ENCODE results near the gene NAT14. TPM values are rescaled to one million over a fixed set of nuclear protein-coding genes. Genes with fewer than 3 reads are reported as not detected.

The NAT14 gene
- total and polyA plus RNA-seq, 2 of the 8 experiments (the other 6 are each of a cell fraction or from before 2014, with no cell fraction given), result 47.1 to 71.2 TPM

GRCh38 chr19:55536366-55536765, 51.4 kb downstream of the NAT14 start:
- peaks cover 0 to 17% (median 5%) of the 10 kb centered on the region in 4 experiments; a peak in 4 of 7 replicates for H3K4me1 ChIP-seq (replicated peaks in 1 of 4; ENCODE audit: control insufficient read depth in 3 of 4, insufficient read depth in 4 of 4, low read length in 3 of 4)
- WGBS, 2 experiments (ENCODE audit: extremely low coverage in 1 of 2, insufficient coverage in 1 of 2, insufficient read length in 1 of 2, insufficient replicate concordance in 2 of 2, low coverage in 1 of 2, low lambda C conversion rate in 2 of 2, missing lambda C conversion rate in 1 of 2), result 96% methylated on average over 6 of the region's 11 CpGs; no CpG with 5 or more reads in 1 of the 2 experiments
- no peak overlapping the region for H2BK12ac ChIP-seq (ENCODE audit: low read depth, low read length)
- H3K9me3 ChIP-seq (ENCODE audit: insufficient read depth in 2 of 2, low read depth in 1 of 2, low read length in 1 of 2), result no peaks in the 10 kb centered on the region
- H3K4me2 ChIP-seq (ENCODE audit: insufficient read depth in 1 of 2, low read depth in 2 of 2, low read length in 2 of 2), result peak overlapping the region; percentile 39 to 76; a peak in 3 of 4 replicates
- H2BK20ac ChIP-seq (ENCODE audit: low read length), result no peak overlapping the region
- peaks cover 2% of the 10 kb centered on the region; the same call in 1 of the 2 replicates for H3K23me2 ChIP-seq (ENCODE audit: low read depth, low read length)
- H3K4ac ChIP-seq (replicated peaks; ENCODE audit: insufficient read length, low read depth, low read length), result no peak overlapping the region
- H3K18ac ChIP-seq (ENCODE audit: extremely low read depth, low read length), result no peak overlapping the region
- CTCF ChIA-PET (ENCODE audit: partially characterized antibody), result interaction anchor here (0.9 to 1.2 kb wide), 3 partner anchors 13 to 24 kb away, joined by 3 to 6 read pairs (median 3); no protein-coding TSS in a partner anchor
- H3K9ac ChIP-seq (replicated peaks in 1 of 4; ENCODE audit: extremely low read depth in 1 of 4, low read depth in 3 of 4, low read length in 3 of 4), result no peak overlapping the region
- H4K91ac ChIP-seq (replicated peaks; ENCODE audit: insufficient read length, low read length), result no peak overlapping the region
- no peak overlapping the region for H3K27ac ChIP-seq (ENCODE audit: low read depth, low read length)
- H2BK120ac ChIP-seq (replicated peaks; ENCODE audit: low read depth, low read length), result no peak overlapping the region
- POLR2A ChIA-PET (ENCODE audit: partially characterized antibody), result interaction anchor here (1.5 to 1.7 kb wide), 3 partner anchors 11 to 65 kb away, joined by 3 to 6 read pairs (median 4); no protein-coding TSS in a partner anchor
- no peak overlapping the region for H2AK5ac ChIP-seq (ENCODE audit: low read depth, low read length)
- H3K36me3 ChIP-seq (ENCODE audit: control insufficient read depth in 2 of 4, insufficient read depth in 4 of 4, low read length in 3 of 4), result no peaks in the 10 kb centered on the region; a peak in 1 of 8 replicates
- H4K5ac ChIP-seq (ENCODE audit: insufficient read length, low read depth, low read length), result no peak overlapping the region
- no peak for DNase-seq (ENCODE audit: low read depth in 1 of 2, low spot score in 2 of 2)
- H4K20me1 ChIP-seq (replicated peaks in 1 of 2; ENCODE audit: control insufficient read depth in 1 of 2, insufficient read depth in 2 of 2, low read length in 2 of 2), result peaks cover 0 to 1% of the 10 kb centered on the region in 2 experiments
- H3K4me3 ChIP-seq (ENCODE audit: extremely low read depth in 1 of 4, insufficient read depth in 2 of 4, low read depth in 3 of 4, low read length in 4 of 4), result no peak overlapping the region; a peak in 1 of 8 replicates
- H2BK15ac ChIP-seq (ENCODE audit: low read length), result no peak overlapping the region
- H4K8ac ChIP-seq (ENCODE audit: extremely low read depth, insufficient read depth, low read length), result no peak overlapping the region
- no peak overlapping the region for H2BK5ac ChIP-seq (ENCODE audit: low read depth, low read length)
- H3K23ac ChIP-seq (ENCODE audit: insufficient read length), result no peak overlapping the region
- no peaks in the 10 kb centered on the region for H3K79me2 ChIP-seq (ENCODE audit: control insufficient read depth in 1 of 2, insufficient read depth in 2 of 2, low read length in 2 of 2)
- FAIRE-seq, result no peak
- H3K14ac ChIP-seq (ENCODE audit: insufficient read length), result no peak overlapping the region
- no peaks in the 10 kb centered on the region; a peak in 2 of 7 replicates for H3K27me3 ChIP-seq (replicated peaks in 1 of 4; ENCODE audit: control insufficient read depth in 3 of 4, extremely low read depth in 1 of 4, insufficient read depth in 3 of 4, low read length in 3 of 4)
- no peaks in the 10 kb centered on the region for H3K79me1 ChIP-seq (ENCODE audit: low read depth, low read length)
- no peak overlapping the region for H2AFZ ChIP-seq (ENCODE audit: low read length)
- H3K56ac ChIP-seq (replicated peaks; ENCODE audit: insufficient read length, low read depth, low read length), result no peak overlapping the region
- TF ChIP-seq SIRT6 (IDR thresholded peaks at IDR 0.05; ENCODE audit: low read length) (no peak), FOSL1 (IDR thresholded peaks at IDR 0.05; ENCODE audit: insufficient read depth, low read depth, low read length) (no peak), NANOG (IDR thresholded peaks at IDR 0.05; ENCODE audit: insufficient read depth, low read depth, low read length, poor library complexity, severe bottlenecking) (no peak), SRF (IDR thresholded peaks at IDR 0.05; ENCODE audit: low read depth, low read length) (no peak), KDM4A (IDR thresholded peaks at IDR 0.05; ENCODE audit: low read depth, low read length, severe bottlenecking) (no peak), BCL11A (IDR thresholded peaks at IDR 0.05; ENCODE audit: low read depth in 2 of 2, low read length in 2 of 2) (no peak), YY1 (IDR thresholded peaks at IDR 0.05; ENCODE audit: low read depth, low read length) (no peak), RXRA (IDR thresholded peaks at IDR 0.05; ENCODE audit: insufficient read depth, low read depth, low read length) (no peak), TCF12 (IDR thresholded peaks at IDR 0.05; ENCODE audit: low read depth, low read length) (no peak), BRCA1 (IDR thresholded peaks at IDR 0.05; ENCODE audit: low read depth, low read length) (no peak), MAFK (IDR thresholded peaks at IDR 0.05; ENCODE audit: low read depth, low read length) (no peak), CEBPB (IDR thresholded peaks at IDR 0.05; ENCODE audit: low read depth, low read length) (no peak), TAF1 (IDR thresholded peaks at IDR 0.05; ENCODE audit: low read depth, low read length) (no peak), BACH1 (IDR thresholded peaks at IDR 0.05; ENCODE audit: low read length) (no peak), SP2 (IDR thresholded peaks at IDR 0.05; ENCODE audit: low read length) (no peak), HDAC6 (IDR thresholded peaks at IDR 0.05; ENCODE audit: low read depth, low read length) (no peak)
